Measurements from ENCODE around the gene NFKB1.

The NFKB1 gene

GRCh38 chr4:102642631-102643298 lies 141.6 kb downstream of the NFKB1 start:
- Mint-ChIP-seq H3K36me3 (peaks cover 22% of the 10 kb centered on the region), H3K4me3 (no peak overlapping the region), H3K27me3 (no peaks in the 10 kb centered on the region), H3K27ac (no peak overlapping the region), H3K9me3 (ENCODE audit: low read depth) (no peaks in the 10 kb centered on the region), H3K4me1 (ENCODE audit: low read depth) (peaks cover 32% of the 10 kb centered on the region)

- Mint-ChIP-seq H3K9me3 (ENCODE audit: low read depth) (no peaks in the 10 kb centered on the region), H3K36me3 (peaks cover 27% of the 10 kb centered on the region), H3K27ac (no peak overlapping the region), H3K27me3 (no peaks in the 10 kb centered on the region), H3K4me1 (ENCODE audit: low read depth) (peaks cover 13% of the 10 kb centered on the region), H3K4me3 (no peak overlapping the region)
Observed at GRCh38 chr4:102647117-102647516, 146.0 kb downstream of the NFKB1 start.

- H3K27ac Mint-ChIP-seq, result no peak overlapping the region
- no peaks in the 10 kb centered on the region for H3K4me1 Mint-ChIP-seq (ENCODE audit: low read depth)
- no peak overlapping the region for H3K4me3 Mint-ChIP-seq
- H3K36me3 Mint-ChIP-seq, result peaks cover 14% of the 10 kb centered on the region
- H3K9me3 Mint-ChIP-seq (ENCODE audit: low read depth), result no peaks in the 10 kb centered on the region
- no peaks in the 10 kb centered on the region for H3K27me3 Mint-ChIP-seq
Observed at GRCh38 chr4:102657206-102657605, 156.0 kb downstream of the NFKB1 start.

GRCh38 chr4:102663073-102663472 lies 161.9 kb downstream of the NFKB1 start:
- Mint-ChIP-seq H3K36me3 (peaks cover 22% of the 10 kb centered on the region), H3K4me3 (no peak overlapping the region), H3K27me3 (no peaks in the 10 kb centered on the region), H3K9me3 (ENCODE audit: low read depth) (no peaks in the 10 kb centered on the region), H3K27ac (no peak overlapping the region), H3K4me1 (ENCODE audit: low read depth) (peaks cover 1% of the 10 kb centered on the region)

- Mint-ChIP-seq H3K27me3 (no peaks in the 10 kb centered on the region), H3K4me3 (no peak overlapping the region), H3K36me3 (peaks cover 25% of the 10 kb centered on the region), H3K27ac (no peak overlapping the region), H3K9me3 (ENCODE audit: low read depth) (no peaks in the 10 kb centered on the region), H3K4me1 (ENCODE audit: low read depth) (peaks cover 1% of the 10 kb centered on the region)
Observed at GRCh38 chr4:102665527-102665926, 164.4 kb downstream of the NFKB1 start.
